ENCODE measurements around the gene ARL5B.

DNA sequence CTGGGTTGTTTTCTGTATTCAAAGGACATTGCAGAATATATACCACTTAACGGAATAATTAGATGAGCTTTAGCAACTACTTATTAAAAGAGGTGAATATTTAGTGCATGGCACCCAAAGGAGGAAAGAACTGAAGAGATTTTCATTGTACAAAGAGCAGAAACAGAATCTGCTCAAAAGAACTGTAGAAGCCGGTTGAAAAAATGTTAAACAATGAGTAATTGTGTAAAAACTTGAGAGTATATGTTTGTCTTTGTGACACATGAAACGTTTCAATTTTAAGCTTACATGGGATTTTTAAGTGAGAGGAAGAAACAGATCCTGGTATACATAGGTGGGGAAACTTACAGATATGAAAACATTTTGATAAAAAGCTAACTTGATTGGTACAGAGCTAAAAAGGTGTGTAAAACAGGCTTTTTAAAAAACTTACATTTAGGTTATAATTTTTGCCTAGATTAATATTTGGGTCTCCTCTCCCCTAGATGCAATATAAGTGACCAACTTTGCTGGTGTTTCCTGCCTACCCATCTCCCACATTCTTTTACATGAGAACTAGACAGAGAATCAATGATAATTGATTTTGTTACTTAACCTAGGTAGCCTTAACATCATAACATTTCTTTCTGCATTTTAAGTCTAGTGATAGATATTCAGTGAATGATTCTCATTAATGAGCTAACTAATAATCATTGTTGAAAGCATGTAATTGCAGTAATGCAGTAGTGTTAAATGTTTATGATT lies 6.8 kb downstream of the ARL5B start:
- no peak for TF ChIP-seq RNF2 (IDR thresholded peaks at IDR 0.05; ENCODE audit: borderline replicate concordance, low read depth)
- no peak for TF ChIP-seq CTCF (IDR thresholded peaks at IDR 0.05)
- TF ChIP-seq POLR2A (IDR thresholded peaks at IDR 0.05; ENCODE audit: low read length): no peak
- no peak for TF ChIP-seq RAD21 (conservative IDR thresholded peaks at IDR 0.05 in 1 of 2, IDR thresholded peaks at IDR 0.05 in 1 of 2)
- no peak for TF ChIP-seq MAZ (IDR thresholded peaks at IDR 0.05; ENCODE audit: borderline replicate concordance, low read depth, low read length)
- no peak for TF ChIP-seq HDAC2 (IDR thresholded peaks at IDR 0.05)
- no peak for TF ChIP-seq RCOR1 (IDR thresholded peaks at IDR 0.05; ENCODE audit: low read depth, low read length)
- no peak for TF ChIP-seq ESRRA (IDR thresholded peaks at IDR 0.05; ENCODE audit: borderline replicate concordance, low read length)
- TF ChIP-seq NFE2L2 (conservative IDR thresholded peaks at IDR 0.05; ENCODE audit: low read length): no peak

All from A549 (cell line).